Measurements from ENCODE around the gene CRYGS.
"Not testable (repeated sequence)": the region's sequence is repeated elsewhere in the genome, so short reads cannot be mapped to it uniquely, and the experiment has no call there.

The CRYGS gene

GRCh38 chr3:186570941-186571643, 26.9 kb upstream of the CRYGS start:
- no peaks in the 10 kb centered on the region for H4K20me1 ChIP-seq (ENCODE audit: insufficient read depth, low read length)
- H2AFZ ChIP-seq (ENCODE audit: low read depth, low read length), result peak overlapping the region; percentile 21; the same call in 1 of the 2 replicates
- H3K27ac ChIP-seq (ENCODE audit: low read length), result peak overlapping the region; percentile 28
- peak overlapping the region; percentile 69 for H3K9ac ChIP-seq (ENCODE audit: low read length)
- TF ChIP-seq CTCF (IDR thresholded peaks at IDR 0.05; ENCODE audit: low read depth, low read length), result no peak
- TF ChIP-seq EZH2phosphoT487 (IDR thresholded peaks at IDR 0.05; ENCODE audit: low read depth), result no peak
- H3K79me2 ChIP-seq (ENCODE audit: low read length), result peaks cover 57% of the 10 kb centered on the region
- peak overlapping the region; percentile 95 for H3K4me2 ChIP-seq (ENCODE audit: low read length)
- H3K9me3 ChIP-seq (ENCODE audit: insufficient read depth, low read length), result no peaks in the 10 kb centered on the region
- H3K4me3 ChIP-seq (ENCODE audit: low read length), result peak overlapping the region; percentile 83
- H3K27me3 ChIP-seq (ENCODE audit: low read depth, low read length), result no peaks in the 10 kb centered on the region
- peaks cover 18% of the 10 kb centered on the region for H3K4me1 ChIP-seq (ENCODE audit: low read length)
- peaks cover 25% of the 10 kb centered on the region for H3K36me3 ChIP-seq (replicated peaks; ENCODE audit: low read depth, low read length)

- peaks cover 19% of the 10 kb centered on the region for H3K4me1 ChIP-seq (ENCODE audit: low read length)
- H3K36me3 ChIP-seq (replicated peaks; ENCODE audit: low read depth, low read length), result peaks cover 19% of the 10 kb centered on the region
- H3K4me2 ChIP-seq (ENCODE audit: low read length), result peak within 1 kb of the TSS; percentile 95
- peaks cover 59% of the 10 kb centered on the region for H3K79me2 ChIP-seq (ENCODE audit: low read length)
- H3K27ac ChIP-seq (ENCODE audit: low read length), result peak within 1 kb of the TSS; percentile 53
- peak within 1 kb of the TSS; percentile 76; the same call in 1 of the 2 replicates for H2AFZ ChIP-seq (ENCODE audit: low read depth, low read length)
- no peaks in the 10 kb centered on the region for H4K20me1 ChIP-seq (ENCODE audit: insufficient read depth, low read length)
- no peaks in the 10 kb centered on the region for H3K9me3 ChIP-seq (ENCODE audit: insufficient read depth, low read length)
- H3K27me3 ChIP-seq (ENCODE audit: low read depth, low read length), result no peaks in the 10 kb centered on the region
- peak within 1 kb of the TSS; percentile 97 for H3K4me3 ChIP-seq (ENCODE audit: low read length)
- H3K9ac ChIP-seq (ENCODE audit: low read length), result peak within 1 kb of the TSS; percentile 93
- TF ChIP-seq CTCF (IDR thresholded peaks at IDR 0.05; ENCODE audit: low read depth, low read length), result no peak
- no peak for TF ChIP-seq EZH2phosphoT487 (IDR thresholded peaks at IDR 0.05; ENCODE audit: low read depth)
Measured at GRCh38 chr3:186570096-186570940, 26.1 kb upstream of the CRYGS start, which contains the start of gene DNAJB11. TSS of gene DNAJB11 (plus strand) at chr3:186570720. CDS start at chr3:186570898, 178 bp downstream.

- no peak for TF ChIP-seq CTCF (IDR thresholded peaks at IDR 0.05; ENCODE audit: low read depth, low read length)
- TF ChIP-seq EZH2phosphoT487 (IDR thresholded peaks at IDR 0.05; ENCODE audit: low read depth), result no peak
- Histone ChIP-seq H3K4me1 (ENCODE audit: low read length) (peaks cover 19% of the 10 kb centered on the region), H3K4me3 (ENCODE audit: low read length) (peak overlapping the region; percentile 97), H3K36me3 (replicated peaks; ENCODE audit: low read depth, low read length) (peaks cover 18% of the 10 kb centered on the region), H3K27ac (ENCODE audit: low read length) (peak overlapping the region; percentile 53), H4K20me1 (ENCODE audit: insufficient read depth, low read length) (no peaks in the 10 kb centered on the region), H3K9me3 (ENCODE audit: insufficient read depth, low read length) (no peaks in the 10 kb centered on the region), H3K9ac (ENCODE audit: low read length) (peak overlapping the region; percentile 93), H3K4me2 (ENCODE audit: low read length) (peak overlapping the region; percentile 90), H3K79me2 (ENCODE audit: low read length) (peaks cover 59% of the 10 kb centered on the region), H2AFZ (ENCODE audit: low read depth, low read length) (peak overlapping the region; percentile 76; the same call in 1 of the 2 replicates), H3K27me3 (ENCODE audit: low read depth, low read length) (no peaks in the 10 kb centered on the region)
Measured at GRCh38 chr3:186569779-186570095, 25.6 kb upstream of the CRYGS start.

- Histone ChIP-seq H3K36me3 (replicated peaks; ENCODE audit: low read depth, low read length) (peaks cover 16% of the 10 kb centered on the region), H3K4me2 (ENCODE audit: low read length) (peak overlapping the region; percentile 90), H3K4me1 (ENCODE audit: low read length) (peaks cover 19% of the 10 kb centered on the region), H3K9ac (ENCODE audit: low read length) (peak overlapping the region; percentile 93), H3K4me3 (ENCODE audit: low read length) (peak overlapping the region; percentile 97), H3K79me2 (ENCODE audit: low read length) (peaks cover 59% of the 10 kb centered on the region)
- not testable (repeated sequence) for H3K9me3 ChIP-seq (ENCODE audit: insufficient read depth, low read length); H2AFZ ChIP-seq (ENCODE audit: low read depth, low read length); H3K27me3 ChIP-seq (ENCODE audit: low read depth, low read length); H3K27ac ChIP-seq (ENCODE audit: low read length); H4K20me1 ChIP-seq (ENCODE audit: insufficient read depth, low read length)
Measured at GRCh38 chr3:186569361-186569760, 25.2 kb upstream of the CRYGS start.

Measured in OCI-LY3 (cell line).